Measurements from ENCODE around the gene SPDYE16.
"Not testable (repeated sequence)": the region's sequence is repeated elsewhere in the genome, so short reads cannot be mapped to it uniquely, and the experiment has no call there.

Gene SPDYE16

DNA sequence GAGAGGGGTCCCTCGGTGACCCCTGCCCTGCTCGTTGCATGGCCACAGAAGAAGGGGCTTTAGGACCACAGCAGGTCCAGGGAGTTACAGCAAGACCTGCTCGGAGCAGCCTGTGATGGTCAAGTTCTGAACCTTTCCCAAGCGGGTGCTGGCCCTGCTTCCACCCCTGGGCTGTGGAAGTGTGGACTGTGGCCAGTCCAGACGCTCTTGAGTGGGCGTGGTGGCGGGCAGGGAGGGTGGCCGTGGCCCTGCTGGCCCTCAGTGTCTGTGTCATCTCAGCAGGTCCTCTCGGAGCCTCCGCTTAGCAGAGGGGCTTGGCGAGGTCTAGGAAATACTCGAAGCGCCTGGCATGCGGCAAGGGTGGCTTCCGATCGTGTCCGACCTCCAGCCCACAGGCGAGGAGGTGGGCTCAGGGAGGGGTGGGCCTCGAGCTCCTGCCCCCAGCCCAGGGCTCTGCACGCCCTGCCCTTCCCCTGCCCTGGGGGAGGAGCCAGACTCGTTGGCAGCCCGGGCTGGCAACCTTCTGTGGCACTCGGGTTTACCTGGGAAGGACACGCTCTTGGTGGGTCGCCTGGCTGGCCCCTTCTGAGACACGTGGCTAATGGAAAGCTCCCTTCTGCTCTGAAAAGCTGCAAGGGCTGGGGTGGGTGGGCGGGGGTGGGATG is 45.0 kb downstream of the SPDYE16 start:
- DNase-seq (ENCODE audit: extremely low read depth, low read depth) = not testable (repeated sequence)

DNA sequence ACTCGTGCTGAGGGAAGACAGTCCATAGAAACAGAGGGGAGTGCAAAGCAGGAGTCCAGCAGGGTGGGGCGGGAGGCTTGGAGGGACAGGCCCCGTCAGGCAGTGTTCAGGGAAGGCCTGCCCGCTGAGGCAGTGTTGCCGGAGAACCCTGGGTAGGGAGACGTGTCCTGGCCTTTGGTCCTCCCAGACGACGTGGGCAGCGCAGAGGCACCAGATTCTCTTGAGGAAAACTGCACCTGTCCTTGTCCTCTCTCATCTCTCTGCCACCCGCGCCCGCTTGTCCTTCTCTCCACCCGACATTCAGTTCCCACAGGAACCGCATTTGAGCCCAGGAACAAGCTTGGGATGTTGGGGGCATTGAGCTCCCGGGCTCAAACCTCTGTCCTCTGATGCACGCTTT is 47.4 kb downstream of the SPDYE16 start:
- DNase-seq (ENCODE audit: extremely low read depth, low read depth) = not testable (repeated sequence)

DNA sequence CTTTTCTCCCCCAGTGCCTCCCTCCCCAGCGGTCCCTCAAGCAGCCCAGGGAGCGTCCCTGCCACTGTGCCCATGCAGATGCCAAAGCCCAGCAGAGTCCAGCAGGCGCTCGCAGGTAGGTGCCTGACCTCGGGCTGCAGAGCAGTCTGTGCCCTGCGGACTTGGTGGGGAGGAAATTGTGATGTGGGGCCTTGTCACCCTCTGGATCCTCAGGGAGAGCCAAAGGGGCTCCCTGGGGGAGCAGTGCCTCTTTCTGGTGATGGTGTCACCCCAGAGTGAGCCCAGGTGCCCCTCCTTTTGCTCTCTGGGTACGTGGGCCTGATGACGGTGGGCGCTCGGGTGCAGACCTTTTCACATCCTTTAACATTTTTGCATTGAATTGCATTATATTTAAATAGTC is 51.0 kb downstream of the SPDYE16 start:
- not testable (repeated sequence) for DNase-seq (ENCODE audit: extremely low read depth, low read depth)

DNA sequence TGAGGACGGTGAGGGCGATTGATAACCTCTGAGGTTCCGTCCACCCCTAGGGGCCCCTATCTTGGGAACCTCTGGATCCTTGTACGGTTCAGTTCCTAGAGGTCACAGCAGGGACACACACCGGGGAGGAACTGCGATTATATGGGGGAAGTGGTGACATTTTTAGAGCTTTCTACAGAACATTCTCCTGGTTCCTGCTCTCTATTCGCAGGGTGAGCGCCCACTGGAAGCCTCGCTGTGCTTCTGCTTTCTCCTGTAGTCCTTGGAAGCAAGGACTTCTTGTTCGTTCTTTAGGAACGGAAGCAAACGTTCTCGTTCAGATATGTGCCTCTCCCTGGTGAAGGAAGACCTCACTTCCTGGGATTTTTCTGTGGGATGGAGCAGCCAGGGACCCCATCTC is 55.1 kb downstream of the SPDYE16 start:
- DNase-seq (ENCODE audit: extremely low read depth, low read depth) = not testable (repeated sequence)

DNA sequence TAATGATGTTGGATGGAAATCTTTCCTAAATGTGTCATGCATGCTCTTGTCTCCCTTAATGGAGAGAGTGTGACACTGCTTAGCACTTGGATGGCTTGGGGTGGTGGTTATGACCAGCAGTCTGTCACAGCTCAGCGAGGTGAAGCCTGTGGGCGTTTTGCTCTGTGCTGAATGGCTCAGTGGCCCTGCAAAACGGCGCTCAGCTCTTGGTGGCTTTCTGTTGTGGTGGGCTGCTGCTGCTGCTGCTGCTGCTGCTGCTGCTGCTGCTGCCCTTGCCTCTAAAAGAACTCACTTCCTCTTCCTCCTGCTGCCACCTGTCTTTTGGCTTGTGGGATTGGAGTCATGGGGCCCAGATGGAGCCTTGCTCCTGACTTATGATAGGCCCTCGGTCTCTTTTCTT is 56.5 kb downstream of the SPDYE16 start:
- not testable (repeated sequence) for DNase-seq (ENCODE audit: extremely low read depth, low read depth)

DNA sequence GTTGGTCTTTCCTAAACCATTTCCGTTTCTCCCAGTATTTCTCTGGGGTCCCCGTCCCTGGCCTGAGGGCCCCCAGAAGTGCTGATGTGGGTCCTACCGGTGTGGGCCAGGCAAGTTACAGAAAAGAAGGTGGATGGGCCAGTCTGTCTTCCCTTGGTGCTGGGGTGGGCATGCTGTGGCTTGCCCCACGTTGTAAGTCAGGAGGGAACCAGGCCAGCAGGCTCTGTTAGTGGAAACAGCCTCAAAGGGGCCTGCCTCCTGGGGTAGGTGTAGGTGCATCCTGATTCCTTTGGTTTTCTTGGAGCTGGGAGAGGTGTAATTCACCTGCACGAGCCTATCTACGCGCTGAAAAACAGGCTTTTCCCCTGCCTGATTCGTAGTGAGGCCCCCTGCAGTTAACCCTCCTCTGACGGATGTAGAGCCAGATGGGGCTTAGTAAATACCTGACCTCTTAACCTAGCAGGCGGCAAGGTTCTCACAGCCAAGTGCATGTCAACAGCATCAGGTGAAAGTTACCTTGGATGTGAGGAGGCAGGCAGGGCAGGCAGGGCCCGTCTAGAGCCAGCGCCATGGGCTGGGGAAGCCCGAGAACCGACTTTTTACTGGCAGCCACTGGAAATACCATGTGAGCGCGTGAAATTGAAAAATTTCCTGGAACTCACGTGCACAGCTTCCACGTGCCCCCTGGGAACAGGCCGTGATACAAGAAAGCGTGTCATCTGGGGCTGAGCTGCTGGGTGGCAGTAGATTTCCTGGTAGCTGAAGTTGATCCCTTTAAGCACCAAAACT is 57.1 kb downstream of the SPDYE16 start:
- not testable (repeated sequence) for DNase-seq (ENCODE audit: extremely low read depth, low read depth)

DNA sequence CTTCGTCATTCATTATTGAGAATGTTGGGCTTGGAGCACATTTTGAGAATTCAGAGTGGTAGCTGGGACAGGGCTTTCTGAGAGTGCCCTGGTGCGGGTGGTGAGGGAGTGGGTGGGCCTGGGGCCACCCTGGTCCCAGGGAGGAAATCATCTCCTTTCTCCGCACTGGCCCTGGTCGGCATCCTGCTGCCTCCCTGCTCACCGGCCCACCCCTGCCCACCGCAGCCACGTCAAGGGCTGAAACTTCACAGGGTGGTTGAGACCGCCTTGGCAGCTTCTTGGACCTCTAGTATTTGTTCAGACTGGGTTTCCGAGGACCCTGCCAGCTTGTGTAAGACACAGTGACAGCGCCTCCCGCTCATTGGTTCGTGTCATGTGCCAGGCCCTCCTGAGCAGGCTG is 58.6 kb downstream of the SPDYE16 start:
- DNase-seq (ENCODE audit: extremely low read depth, low read depth) = not testable (repeated sequence)

DNA sequence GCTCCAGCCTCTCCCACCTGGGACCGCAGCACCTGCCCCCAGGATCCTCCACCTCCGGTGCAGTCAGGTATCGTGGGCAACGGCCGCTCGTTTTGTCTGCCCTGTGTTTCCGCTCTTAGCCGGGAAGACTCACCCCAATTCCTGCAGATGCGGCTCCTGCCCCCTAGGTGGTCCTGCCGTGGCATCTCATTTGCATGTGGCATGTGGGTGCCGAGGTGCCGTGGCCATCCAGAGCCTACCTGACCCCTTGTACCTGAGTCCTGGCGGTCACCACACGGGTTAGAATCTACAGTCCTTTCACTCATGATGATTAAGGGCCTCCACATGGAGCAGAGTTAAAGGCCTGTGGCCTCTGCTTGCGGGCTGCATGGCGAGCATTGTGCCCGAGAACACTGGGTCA is 60.0 kb downstream of the SPDYE16 start:
- not testable (repeated sequence) for DNase-seq (ENCODE audit: extremely low read depth, low read depth)

DNA sequence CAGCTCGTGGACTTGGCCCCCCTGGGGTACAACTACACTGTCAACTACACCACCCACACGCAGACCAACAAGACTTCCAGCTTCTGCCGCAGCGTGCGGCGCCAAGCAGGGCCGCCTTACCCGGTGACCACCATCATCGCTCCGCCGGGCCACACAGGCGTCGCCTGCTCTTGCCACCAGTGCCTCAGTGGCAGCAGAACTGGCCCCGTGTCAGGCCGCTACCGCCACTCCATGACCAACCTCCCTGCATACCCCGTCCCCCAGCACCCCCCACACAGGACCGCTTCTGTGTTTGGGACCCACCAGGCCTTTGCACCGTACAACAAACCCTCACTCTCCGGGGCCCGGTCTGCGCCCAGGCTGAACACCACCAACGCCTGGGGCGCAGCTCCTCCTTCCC is 60.4 kb downstream of the SPDYE16 start:
- not testable (repeated sequence) for DNase-seq (ENCODE audit: extremely low read depth, low read depth)

Data from AG09319 (cell line).